Esophagus squamous epithelium (tissue), 4 donors: ENCODE data around the gene SEMA4B.

ENCODE experiments used
- CTCF ChIP-seq, 6 experiments: fragments of 450-650 bp in 4 of 6; fragments of 200-600 bp in 2 of 6; sonication (generic) in 2 of 6; IDR thresholded peaks; one replicate each; pipeline ENCODE4 v1.5.1; 2016 to 2019; ENCODE audit warnings: antibody characterized with exemption in 6 of 6, mild to moderate bottlenecking in 4 of 6, moderate library complexity in 4 of 6
- POLR2A ChIP-seq, 4 donors: fragments of 450-650 bp; IDR thresholded peaks; one replicate each; pipeline ENCODE4 v1.6.1; 2017; ENCODE audit warnings: antibody characterized with exemption in 4 of 4, mild to moderate bottlenecking in 4 of 4, moderate library complexity in 3 of 4

- TF ChIP-seq POLR2A (IDR thresholded peaks at IDR 0.05): no peak
- TF ChIP-seq CTCF (IDR thresholded peaks at IDR 0.05): no peak
Observed at GRCh38 chr15:90191344-90191687, 9.8 kb upstream of the SEMA4B start.
